Fibroblast of villous mesenchyme (primary cell): ENCODE data around the gene ANO2. TPM values are rescaled to one million over a fixed set of nuclear protein-coding genes. Genes with fewer than 3 reads are reported as not detected.

Source experiments
- DNase-seq: peaks from one replicate; pipeline ENCODE4 v3.0.0-alpha.2; 2010; ENCODE audit warnings: low read depth
- H3K4me3 ChIP-seq: 2 replicates; pipeline ENCODE4 v1.5.1; 2011; ENCODE audit warnings: low read depth, mild to moderate bottlenecking, low read length
- total RNA-seq: library from RNA; depleted of rRNA; stranded (reverse); fragments of >200 nt; gene quantifications from 2 replicates; pipeline ENCODE4 v1.2.3, GENCODE V29; 2012
- TF ChIP-seq, protein P1 (sequence below): IDR thresholded peaks from 2 replicates; pipeline ENCODE4 v1.5.1; 2012; ENCODE audit warnings: low read depth, mild to moderate bottlenecking, low read length; ENCODE audit not compliant: insufficient read depth

The ANO2 gene
- total RNA-seq, 1 donor, result 0.43 TPM

DNA sequence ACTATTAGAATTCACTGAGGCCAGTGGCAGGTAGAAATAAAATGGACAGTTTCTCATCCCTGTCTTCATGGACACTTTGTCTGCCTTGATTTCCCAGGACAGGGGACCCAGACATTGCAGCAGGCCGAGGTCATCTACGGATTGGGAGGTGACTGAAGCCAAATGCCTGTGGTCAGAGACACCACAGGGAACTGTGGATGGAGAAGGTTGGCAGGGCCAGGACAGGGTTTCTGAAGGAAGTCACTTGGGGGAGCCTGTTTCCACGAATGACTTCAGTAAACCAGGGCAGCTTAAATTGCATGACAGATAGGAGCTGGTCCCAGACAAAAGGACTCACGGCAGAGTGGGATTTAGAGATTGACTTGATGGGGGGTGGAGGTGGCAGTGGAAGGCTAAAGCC lies 288.2 kb downstream of the ANO2 start:
- no peak overlapping the region for H3K4me3 ChIP-seq
- DNase-seq, result no peak
- TF ChIP-seq, protein P1, sequence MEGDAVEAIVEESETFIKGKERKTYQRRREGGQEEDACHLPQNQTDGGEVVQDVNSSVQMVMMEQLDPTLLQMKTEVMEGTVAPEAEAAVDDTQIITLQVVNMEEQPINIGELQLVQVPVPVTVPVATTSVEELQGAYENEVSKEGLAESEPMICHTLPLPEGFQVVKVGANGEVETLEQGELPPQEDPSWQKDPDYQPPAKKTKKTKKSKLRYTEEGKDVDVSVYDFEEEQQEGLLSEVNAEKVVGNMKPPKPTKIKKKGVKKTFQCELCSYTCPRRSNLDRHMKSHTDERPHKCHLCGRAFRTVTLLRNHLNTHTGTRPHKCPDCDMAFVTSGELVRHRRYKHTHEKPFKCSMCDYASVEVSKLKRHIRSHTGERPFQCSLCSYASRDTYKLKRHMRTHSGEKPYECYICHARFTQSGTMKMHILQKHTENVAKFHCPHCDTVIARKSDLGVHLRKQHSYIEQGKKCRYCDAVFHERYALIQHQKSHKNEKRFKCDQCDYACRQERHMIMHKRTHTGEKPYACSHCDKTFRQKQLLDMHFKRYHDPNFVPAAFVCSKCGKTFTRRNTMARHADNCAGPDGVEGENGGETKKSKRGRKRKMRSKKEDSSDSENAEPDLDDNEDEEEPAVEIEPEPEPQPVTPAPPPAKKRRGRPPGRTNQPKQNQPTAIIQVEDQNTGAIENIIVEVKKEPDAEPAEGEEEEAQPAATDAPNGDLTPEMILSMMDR, result no peak

DNA sequence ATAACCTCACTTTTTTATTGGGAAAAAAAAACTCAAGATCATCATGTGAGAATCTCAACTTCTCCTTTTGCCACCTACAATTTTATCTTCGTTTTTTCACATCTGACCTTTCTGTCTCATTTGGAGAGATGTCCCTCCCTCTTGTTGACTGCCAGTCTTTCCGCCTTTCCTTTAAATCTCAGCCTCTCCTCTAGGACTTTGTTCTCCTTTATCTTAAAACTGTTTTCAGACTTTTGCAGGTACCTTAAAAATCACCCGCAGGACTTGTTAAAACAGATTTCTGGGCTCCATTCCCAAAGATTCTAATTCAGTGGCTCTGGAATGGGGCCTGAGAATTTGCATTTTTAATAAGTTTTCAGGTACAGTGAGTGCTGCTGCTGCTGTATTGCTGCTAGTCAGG lies 289.9 kb downstream of the ANO2 start:
- no peak for DNase-seq
- TF ChIP-seq, protein P1, result no peak
- H3K4me3 ChIP-seq, result no peak overlapping the region

DNA sequence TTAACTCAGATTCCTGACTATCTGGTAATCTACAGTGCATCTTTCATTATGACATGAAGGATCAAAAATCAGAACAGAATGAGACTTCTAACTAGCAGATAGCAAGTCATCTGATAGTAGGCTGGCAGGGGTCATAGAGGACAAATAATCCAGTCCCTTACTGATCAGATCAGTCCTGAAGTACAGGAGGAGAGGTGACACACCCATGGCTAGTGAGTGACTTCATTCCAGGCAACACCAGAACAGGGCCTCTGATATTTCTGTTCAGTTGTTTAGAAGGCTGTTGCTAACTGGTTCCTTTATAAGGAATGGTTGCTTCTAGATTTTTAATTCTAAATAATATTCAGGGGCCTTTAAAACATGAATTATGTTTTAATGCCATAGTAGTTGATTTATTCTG lies 291.0 kb downstream of the ANO2 start:
- H3K4me3 ChIP-seq, result no peak overlapping the region
- TF ChIP-seq, protein P1, result no peak
- DNase-seq, result no peak

DNA sequence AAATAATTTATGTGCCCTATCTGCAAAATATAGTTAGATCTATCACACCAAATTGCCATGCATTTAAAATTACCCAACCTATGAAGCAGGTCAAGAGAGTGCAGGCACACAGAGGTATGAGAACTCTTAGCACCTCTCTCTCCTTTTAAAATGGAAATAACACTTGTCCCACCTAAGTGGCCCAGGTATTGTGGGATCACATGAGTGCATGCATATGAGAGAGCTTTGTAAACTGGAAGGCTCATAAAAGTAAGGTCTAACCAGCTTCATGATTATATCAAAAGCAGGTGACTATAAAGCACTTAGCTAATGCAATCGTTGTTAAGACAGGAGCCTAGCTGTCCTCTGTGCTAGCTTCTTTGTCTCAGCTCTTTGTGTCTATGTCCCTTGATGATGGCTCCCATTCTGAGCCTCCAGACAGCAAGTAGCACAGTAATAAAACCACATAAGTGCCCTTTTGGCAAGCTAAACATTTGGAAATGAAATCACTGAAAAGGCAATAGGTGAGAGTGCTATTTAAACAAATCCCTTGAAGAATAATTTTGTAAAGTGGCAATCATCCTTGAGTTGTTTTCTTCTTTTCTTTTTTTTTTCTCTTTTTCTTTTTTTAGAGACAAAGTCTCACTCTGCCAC lies 294.1 kb downstream of the ANO2 start:
- TF ChIP-seq, protein P1, result no peak
- no peak overlapping the region for H3K4me3 ChIP-seq
- no peak for DNase-seq

DNA sequence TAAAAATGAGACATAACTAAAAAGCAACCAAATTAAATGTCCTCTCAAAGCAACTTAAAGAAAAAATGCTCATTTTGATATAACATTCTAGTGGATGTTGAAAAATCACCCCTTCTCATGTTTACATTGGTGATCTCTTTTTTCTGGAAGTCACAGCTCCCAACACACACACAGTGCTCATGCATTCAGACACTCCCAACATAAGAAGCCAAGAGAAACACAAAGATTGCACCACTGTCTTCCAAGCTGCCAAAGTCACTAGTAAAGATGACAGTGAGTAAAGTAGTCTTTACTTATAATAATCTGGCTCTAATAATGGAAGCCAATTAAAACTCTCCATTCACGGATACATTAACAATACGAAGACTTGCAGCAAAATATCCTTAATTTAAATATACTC lies 294.8 kb downstream of the ANO2 start:
- TF ChIP-seq, protein P1, result no peak
- no peak overlapping the region for H3K4me3 ChIP-seq
- DNase-seq, result no peak

DNA sequence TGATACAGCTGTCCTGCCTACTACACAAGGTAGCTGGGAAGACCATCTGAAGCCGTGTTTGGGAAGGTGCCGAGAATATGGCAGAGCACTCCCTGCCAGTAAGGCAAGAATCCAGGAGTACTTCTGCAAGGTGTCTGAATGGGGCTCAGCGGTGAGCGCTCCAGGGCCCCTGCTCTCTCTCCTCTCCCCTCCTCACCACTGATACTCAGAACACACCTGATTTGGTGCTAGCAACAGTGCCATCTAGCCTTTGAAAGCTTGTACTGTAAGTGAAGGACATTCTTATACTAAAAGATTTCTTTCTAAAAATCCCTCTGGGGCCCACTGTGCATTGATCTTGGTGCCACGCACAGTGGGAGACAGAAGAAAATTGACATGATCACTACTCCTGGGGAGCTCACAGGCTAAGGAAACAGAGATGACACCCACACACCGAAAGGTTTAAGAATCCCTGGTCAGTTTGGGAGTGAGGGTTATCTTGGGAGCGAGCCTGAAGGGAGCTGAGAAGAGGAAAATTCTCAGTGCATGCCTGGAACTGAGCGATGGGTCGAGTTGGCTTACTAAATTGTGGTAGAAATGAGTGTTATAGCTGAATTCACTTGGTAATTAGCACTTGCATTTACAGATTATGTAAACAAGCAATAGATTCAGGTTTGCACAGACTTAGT lies 296.2 kb downstream of the ANO2 start:
- TF ChIP-seq, protein P1, result peak; percentile 31
- H3K4me3 ChIP-seq, result no peak overlapping the region
- peak; percentile 5 for DNase-seq
